WTC11 (cell line): ENCODE measurements around the gene ZIC1. TPM values are rescaled to one million over a fixed set of nuclear protein-coding genes. Genes with fewer than 3 reads are reported as not detected.

ENCODE experiments used
- ATAC-seq: fragments of 200-7000 bp; cut with Tn5 transposase; 2 replicates; pipeline ENCODE4 v1.10.0; 2021; ENCODE audit warnings: mild to moderate bottlenecking, moderate library complexity
- CTCF ChIA-PET: fragments of 300-600 bp; sonication (Branson Sonifier 250); formaldehyde crosslinking; loops from one replicate; lab custom pipeline; 2021; ENCODE audit warnings: antibody characterized with exemption; lab: Charles Lee
- POLR2A ChIA-PET: fragments of 350-600 bp; sonication (Branson Sonifier 250); formaldehyde crosslinking; loops from one replicate; lab custom pipeline; 2021; ENCODE audit warnings: antibody characterized with exemption; lab: Charles Lee
- DNase-seq: peaks from one replicate; pipeline ENCODE4 v3.0.0; 2021; ENCODE audit warnings: low spot score
- H3K27ac Mint-ChIP-seq: 2 replicates; pipeline ENCODE4 v1.8.0; 2021; ENCODE audit warnings: mixed read lengths
- H3K27me3 Mint-ChIP-seq: 2 replicates; pipeline ENCODE4 v1.8.0; 2021; ENCODE audit warnings: low read depth, mild to moderate bottlenecking, moderate library complexity, mixed read lengths
- H3K36me3 Mint-ChIP-seq: 2 replicates; pipeline ENCODE4 v1.8.0; 2021; ENCODE audit warnings: mixed read lengths
- H3K4me1 Mint-ChIP-seq: 2 replicates; pipeline ENCODE4 v1.8.0; 2022; ENCODE audit warnings: mixed read lengths
- H3K4me3 Mint-ChIP-seq: 2 replicates; pipeline ENCODE4 v1.8.0; 2021; ENCODE audit warnings: mild to moderate bottlenecking, moderate library complexity, mixed read lengths
- H3K9me3 Mint-ChIP-seq: 2 replicates; pipeline ENCODE4 v1.8.0; 2021; ENCODE audit warnings: mixed read lengths
- ATF1 ChIP-seq: sonication (generic); formaldehyde crosslinking; IDR thresholded peaks from 2 replicates; pipeline ENCODE4 v1.8.1; 2023; ENCODE audit warnings: mild to moderate bottlenecking, moderate library complexity, missing genetic modification reagents
- CREB1 ChIP-seq: sonication (generic); formaldehyde crosslinking; IDR thresholded peaks from 2 replicates; pipeline ENCODE4 v1.8.0; 2023; ENCODE audit warnings: mild to moderate bottlenecking, missing genetic modification reagents
- E2F5 ChIP-seq: sonication (generic); formaldehyde crosslinking; IDR thresholded peaks from 2 replicates; pipeline ENCODE4 v1.8.1; 2022; ENCODE audit warnings: mild to moderate bottlenecking, moderate library complexity, missing genetic modification reagents
- ELF4 ChIP-seq: sonication (generic); formaldehyde crosslinking; IDR thresholded peaks from 2 replicates; pipeline ENCODE4 v1.8.1; 2022; ENCODE audit warnings: low read depth, mild to moderate bottlenecking, moderate library complexity, missing genetic modification reagents
- JAZF1 ChIP-seq: fragments of 250-450 bp; sonication (Bioruptor Pico); IDR thresholded peaks from 2 replicates; pipeline ENCODE4 v1.9.0; 2021; ENCODE audit warnings: moderate library complexity, mild to moderate bottlenecking, inconsistent platforms
- MLX ChIP-seq: sonication (generic); formaldehyde crosslinking; IDR thresholded peaks from 2 replicates; pipeline ENCODE4 v1.8.1; 2023; ENCODE audit warnings: mild to moderate bottlenecking, missing genetic modification reagents, moderate library complexity
- NFYB ChIP-seq: sonication (generic); formaldehyde crosslinking; conservative IDR thresholded peaks from 2 replicates; pipeline ENCODE4 v1.8.0; 2022; ENCODE audit warnings: low read depth, missing genetic modification reagents
- RELA ChIP-seq: sonication (generic); formaldehyde crosslinking; IDR thresholded peaks from 2 replicates; pipeline ENCODE4 v1.8.1; 2022; ENCODE audit warnings: missing genetic modification reagents, mild to moderate bottlenecking, borderline replicate concordance
- RORB ChIP-seq: fragments of 250-450 bp; sonication (Bioruptor Pico); IDR thresholded peaks from 2 replicates; pipeline ENCODE4 v1.9.0; 2021; ENCODE audit warnings: mild to moderate bottlenecking
- USF2 ChIP-seq: sonication (generic); formaldehyde crosslinking; IDR thresholded peaks from 2 replicates; pipeline ENCODE4 v1.8.1; 2023; ENCODE audit warnings: mild to moderate bottlenecking, missing genetic modification reagents, moderate library complexity
- ZNF416 ChIP-seq: fragments of 250-450 bp; sonication (Bioruptor Pico); IDR thresholded peaks from 2 replicates; pipeline ENCODE4 v1.9.0; 2021; ENCODE audit warnings: mild to moderate bottlenecking, inconsistent platforms
- ZNF425 ChIP-seq: fragments of 250-450 bp; sonication (Bioruptor Pico); conservative IDR thresholded peaks from 2 replicates; pipeline ENCODE4 v1.9.0; 2021; ENCODE audit warnings: mild to moderate bottlenecking
- total RNA-seq: library from RNA; stranded (reverse); gene quantifications from 3 replicates; pipeline ENCODE4 v1.2.3, GENCODE V29; 2021
- TF ChIP-seq, protein P1 (sequence below): sonication (generic); formaldehyde crosslinking; IDR thresholded peaks from 2 replicates; pipeline ENCODE4 v1.8.0; 2023; ENCODE audit warnings: missing genetic modification reagents
- TF ChIP-seq, protein P2 (sequence below): sonication (generic); formaldehyde crosslinking; IDR thresholded peaks from 2 replicates; pipeline ENCODE4 v1.8.0; 2022; ENCODE audit warnings: mild to moderate bottlenecking, missing genetic modification reagents

Gene ZIC1
- total RNA-seq, 1 experiment from 2014 or later: 59.7 TPM

DNA sequence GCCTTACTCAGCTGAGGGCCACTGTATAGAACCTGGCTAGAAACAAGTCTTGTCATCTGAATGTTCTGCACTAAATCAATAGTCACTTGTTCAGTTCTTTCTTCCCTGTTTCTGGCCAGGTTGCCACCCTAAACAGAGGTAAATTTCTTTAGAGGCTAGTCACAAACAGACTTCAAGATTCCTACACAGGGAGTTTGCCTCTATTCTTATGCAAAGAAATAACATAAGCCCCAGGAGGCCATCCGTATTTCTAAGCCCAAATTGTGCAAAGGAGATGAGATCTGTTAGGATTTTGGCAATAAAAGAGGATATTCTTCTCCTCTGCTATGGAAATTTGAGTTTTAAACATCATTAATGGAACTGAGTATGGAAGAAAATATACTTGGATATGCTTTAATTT lies 7.7 kb upstream of the ZIC1 start (continued):
- TF ChIP-seq ZNF425 (no peak), ZNF416 (CRISPR knock-in tag) (no peak), E2F5 (CRISPR knock-in tag) (no peak), ELF4 (CRISPR knock-in tag) (no peak), RORB (no peak)

DNA sequence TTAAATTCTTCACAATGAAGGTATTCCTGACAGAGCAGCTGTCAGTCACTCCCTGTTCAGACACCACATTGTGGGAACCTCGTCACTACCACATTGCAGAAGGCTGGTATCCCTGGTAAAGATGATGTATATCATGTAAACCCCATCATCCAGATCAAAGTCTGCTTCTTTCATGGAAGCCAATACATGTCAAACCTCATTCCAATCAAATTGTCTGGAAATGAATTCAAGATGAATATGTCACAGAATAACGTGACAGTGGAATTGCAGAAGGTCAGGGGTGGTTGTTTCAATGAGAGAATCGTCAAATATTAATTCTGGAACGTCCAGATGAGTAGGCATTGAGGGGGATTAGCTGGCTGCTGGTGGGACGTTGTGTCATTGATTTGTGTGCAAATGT lies 7.0 kb upstream of the ZIC1 start:
- no peak for ATAC-seq
- Mint-ChIP-seq H3K4me1 (peaks cover 92% of the 10 kb centered on the region), H3K9me3 (no peaks in the 10 kb centered on the region), H3K36me3 (no peaks in the 10 kb centered on the region), H3K27ac (no peak overlapping the region), H3K27me3 (peaks cover 100% of the 10 kb centered on the region), H3K4me3 (no peak overlapping the region)
- no peak for DNase-seq
- TF ChIP-seq, protein P1, sequence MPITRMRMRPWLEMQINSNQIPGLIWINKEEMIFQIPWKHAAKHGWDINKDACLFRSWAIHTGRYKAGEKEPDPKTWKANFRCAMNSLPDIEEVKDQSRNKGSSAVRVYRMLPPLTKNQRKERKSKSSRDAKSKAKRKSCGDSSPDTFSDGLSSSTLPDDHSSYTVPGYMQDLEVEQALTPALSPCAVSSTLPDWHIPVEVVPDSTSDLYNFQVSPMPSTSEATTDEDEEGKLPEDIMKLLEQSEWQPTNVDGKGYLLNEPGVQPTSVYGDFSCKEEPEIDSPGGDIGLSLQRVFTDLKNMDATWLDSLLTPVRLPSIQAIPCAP (CRISPR knock-in tag): no peak
- TF ChIP-seq, protein P2, sequence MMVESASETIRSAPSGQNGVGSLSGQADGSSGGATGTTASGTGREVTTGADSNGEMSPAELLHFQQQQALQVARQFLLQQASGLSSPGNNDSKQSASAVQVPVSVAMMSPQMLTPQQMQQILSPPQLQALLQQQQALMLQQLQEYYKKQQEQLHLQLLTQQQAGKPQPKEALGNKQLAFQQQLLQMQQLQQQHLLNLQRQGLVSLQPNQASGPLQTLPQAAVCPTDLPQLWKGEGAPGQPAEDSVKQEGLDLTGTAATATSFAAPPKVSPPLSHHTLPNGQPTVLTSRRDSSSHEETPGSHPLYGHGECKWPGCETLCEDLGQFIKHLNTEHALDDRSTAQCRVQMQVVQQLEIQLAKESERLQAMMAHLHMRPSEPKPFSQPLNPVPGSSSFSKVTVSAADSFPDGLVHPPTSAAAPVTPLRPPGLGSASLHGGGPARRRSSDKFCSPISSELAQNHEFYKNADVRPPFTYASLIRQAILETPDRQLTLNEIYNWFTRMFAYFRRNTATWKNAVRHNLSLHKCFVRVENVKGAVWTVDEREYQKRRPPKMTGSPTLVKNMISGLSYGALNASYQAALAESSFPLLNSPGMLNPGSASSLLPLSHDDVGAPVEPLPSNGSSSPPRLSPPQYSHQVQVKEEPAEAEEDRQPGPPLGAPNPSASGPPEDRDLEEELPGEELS (CRISPR knock-in tag): no peak
- ChIA-PET POLR2A (no interaction called here), CTCF (interaction anchor here (1.3 to 1.8 kb wide), 2 partner anchors 14 to 47 kb away, joined by 4 to 5 read pairs; no protein-coding TSS in a partner anchor)

GRCh38 chr3:147403511-147403910 lies 5.7 kb upstream of the ZIC1 start:
- POLR2A ChIA-PET: interaction anchor here (2.6 kb wide), 1 partner anchor 10 kb away, joined by 6 read pairs; no protein-coding TSS in a partner anchor
- CTCF ChIA-PET: interaction anchor here (2.2 kb wide), 1 partner anchor 43 kb away, joined by 13 read pairs; no protein-coding TSS in a partner anchor
- peaks cover 92% of the 10 kb centered on the region for H3K4me1 Mint-ChIP-seq

More at GRCh38 chr3:147403511-147403910, 5.7 kb upstream of the ZIC1 start:
- Mint-ChIP-seq H3K36me3 (no peaks in the 10 kb centered on the region), H3K9me3 (no peaks in the 10 kb centered on the region), H3K27ac (no peak overlapping the region), H3K27me3 (peaks cover 100% of the 10 kb centered on the region), H3K4me3 (no peak overlapping the region)
- DNase-seq (no peak), ATAC-seq (no peak)
- TF ChIP-seq USF2: no peak
- no peak for TF ChIP-seq CREB1 (CRISPR knock-in tag)
- TF ChIP-seq ATF1 (CRISPR knock-in tag): no peak
- no peak for TF ChIP-seq ZNF425
- TF ChIP-seq RELA (CRISPR knock-in tag): no peak
- TF ChIP-seq MLX (CRISPR knock-in tag): no peak
- TF ChIP-seq JAZF1 (CRISPR knock-in tag): no peak
- no peak for TF ChIP-seq NFYB (CRISPR knock-in tag)
- TF ChIP-seq E2F5 (CRISPR knock-in tag): no peak
